Activated CD4-positive, CD25-positive, alpha-beta regulatory T cell (primary cell): ENCODE measurements around the gene FDX1.

ENCODE experiments used
- DNase-seq, 4 experiments: peaks; one replicate each; lab custom pipeline; 2025; lab: John Stamatoyannopoulos, UW

Gene FDX1

GRCh38 chr11:110467556-110467955 is 37.8 kb downstream of the FDX1 start:
- no peak for DNase-seq

- no peak for DNase-seq
These were observed 38.4 kb downstream of the FDX1 start for GRCh38 chr11:110468121-110468520.

GRCh38 chr11:110469127-110469526 is 39.4 kb downstream of the FDX1 start:
- DNase-seq: no peak

DNA sequence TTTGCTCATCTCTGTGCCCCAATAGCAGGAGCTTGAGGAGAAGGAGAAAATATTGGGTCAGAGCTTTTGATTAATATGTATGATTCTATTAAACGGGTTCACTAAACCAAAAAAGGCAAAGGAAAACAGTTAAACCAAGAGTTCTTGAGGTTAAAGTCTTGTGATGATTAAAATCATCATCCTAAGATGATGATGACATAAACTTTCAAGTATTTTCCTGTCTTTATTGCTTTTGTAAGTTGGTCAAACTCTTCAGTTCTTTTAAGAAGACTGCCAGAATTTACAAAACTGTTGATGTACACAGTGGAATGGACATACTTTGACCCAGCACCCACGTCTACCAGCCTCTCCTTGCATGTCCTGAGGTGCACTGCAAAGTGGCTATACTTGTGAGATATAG is 41.0 kb downstream of the FDX1 start:
- no peak for DNase-seq

DNA sequence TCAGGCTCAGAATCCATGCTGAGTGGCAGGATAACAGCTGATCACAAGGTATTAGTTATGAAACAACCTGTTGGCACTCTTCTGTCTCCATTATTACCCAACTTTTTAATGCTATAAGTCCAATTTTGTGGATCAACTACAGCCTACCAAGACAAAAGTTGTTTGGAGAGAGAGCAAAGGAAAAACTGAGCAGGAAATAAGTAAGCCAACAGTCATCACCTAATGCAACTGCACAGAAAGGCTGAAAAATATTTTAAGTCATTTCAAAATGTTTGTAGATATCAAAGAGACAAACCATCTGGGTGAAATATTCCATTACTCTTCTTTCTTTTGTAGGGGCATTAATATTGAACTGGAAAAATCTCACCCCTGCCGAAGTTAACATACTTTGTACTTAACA is 41.6 kb downstream of the FDX1 start:
- no peak for DNase-seq

DNA sequence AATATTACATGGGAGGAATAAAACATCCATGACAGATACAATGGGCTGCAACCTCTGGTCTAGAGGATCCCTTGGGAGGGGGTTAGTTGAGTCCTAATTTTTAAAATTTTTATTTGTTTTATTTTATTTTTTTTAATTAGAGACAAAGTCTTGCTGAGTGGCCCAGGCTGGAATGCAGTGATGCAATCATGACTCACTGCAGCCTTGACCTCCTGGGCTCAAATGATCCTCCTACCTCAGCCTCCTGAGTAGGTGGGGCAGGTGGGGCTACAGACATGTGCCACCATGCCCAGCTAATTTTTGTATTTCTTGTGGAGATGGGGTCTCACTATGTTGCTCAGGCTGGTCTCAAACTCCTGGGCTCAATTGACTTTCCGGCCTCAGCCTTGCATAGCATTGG is 43.1 kb downstream of the FDX1 start:
- no peak for DNase-seq

GRCh38 chr11:110473706-110474105 is 44.0 kb downstream of the FDX1 start:
- no peak for DNase-seq

GRCh38 chr11:110474578-110474977 is 44.8 kb downstream of the FDX1 start:
- no peak for DNase-seq

GRCh38 chr11:110475671-110476070 is 45.9 kb downstream of the FDX1 start:
- no peak for DNase-seq

DNA sequence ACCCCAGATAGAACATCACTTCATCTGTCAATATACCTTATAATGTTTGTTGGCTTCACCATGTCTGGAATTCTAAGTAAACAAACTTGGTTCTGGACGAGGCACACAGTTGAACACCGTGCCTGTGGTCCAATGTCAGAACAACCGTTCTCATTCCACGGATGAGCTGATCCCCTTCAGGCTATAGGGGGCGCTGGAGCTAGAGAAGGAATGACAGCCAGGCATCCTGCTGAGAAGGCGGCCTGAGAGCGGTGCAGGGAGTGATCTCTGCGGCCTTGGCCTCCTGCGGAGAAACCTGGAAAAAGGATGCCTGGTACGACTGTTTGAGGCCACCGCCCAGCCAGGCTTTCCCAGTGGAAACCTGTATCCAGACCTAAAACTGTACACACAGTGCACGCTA is 48.7 kb downstream of the FDX1 start:
- no peak for DNase-seq

GRCh38 chr11:110479108-110480101 is 49.7 kb downstream of the FDX1 start:
- DNase-seq: no peak

GRCh38 chr11:110481523-110481922 is 51.8 kb downstream of the FDX1 start:
- DNase-seq: no peak

- no peak for DNase-seq
These were observed 56.4 kb downstream of the FDX1 start for GRCh38 chr11:110486156-110486555.

- DNase-seq: no peak
These were observed 58.7 kb downstream of the FDX1 start for GRCh38 chr11:110488446-110488845.

DNA sequence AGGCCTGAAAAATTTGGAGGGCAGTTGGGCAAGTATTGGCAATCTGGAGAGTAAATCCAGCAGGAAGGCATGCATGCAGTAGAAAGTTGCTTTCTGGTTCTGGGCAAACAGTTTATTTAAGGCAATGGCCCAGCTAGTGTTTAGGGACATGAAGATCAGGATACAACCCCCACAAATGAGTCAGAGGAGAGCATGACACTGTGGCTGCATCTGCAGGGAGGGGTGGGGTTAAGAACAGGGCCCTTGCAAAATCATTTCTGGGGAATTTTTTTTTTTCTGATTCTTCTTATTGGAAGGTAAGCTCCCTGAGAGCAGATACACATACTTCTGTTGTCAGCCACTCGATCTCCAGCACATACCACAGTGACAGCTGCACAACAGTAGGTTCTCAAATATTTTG is 61.1 kb downstream of the FDX1 start:
- no peak for DNase-seq

GRCh38 chr11:110491577-110492320 is 62.0 kb downstream of the FDX1 start:
- no peak for DNase-seq

GRCh38 chr11:110492321-110492685 is 62.6 kb downstream of the FDX1 start:
- DNase-seq: no peak

DNA sequence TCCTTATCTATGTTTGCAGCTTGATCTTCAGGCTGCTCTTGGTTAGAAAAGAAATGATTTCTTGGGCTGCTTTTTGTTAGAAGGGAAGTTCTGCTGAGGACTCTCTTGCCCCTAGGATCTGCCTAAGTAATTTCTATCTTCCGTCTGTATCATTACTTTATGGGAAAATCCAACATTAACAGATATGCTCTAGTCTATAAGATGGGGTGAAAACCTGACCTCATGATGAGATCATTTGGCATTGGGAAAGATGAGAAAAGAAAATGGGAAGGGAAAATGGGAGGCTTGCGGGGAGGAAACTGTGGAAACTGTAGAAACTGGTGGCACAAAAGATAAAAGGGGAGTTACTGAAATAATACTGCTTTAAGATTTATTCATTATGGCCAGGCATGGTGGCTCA is 63.6 kb downstream of the FDX1 start:
- DNase-seq: no peak

- no peak for DNase-seq
These were observed 67.7 kb downstream of the FDX1 start for GRCh38 chr11:110497231-110497978.

- no peak for DNase-seq
These were observed 71.7 kb downstream of the FDX1 start for GRCh38 chr11:110501428-110501827.

GRCh38 chr11:110505528-110506284 is 76.0 kb downstream of the FDX1 start:
- no peak for DNase-seq

DNA sequence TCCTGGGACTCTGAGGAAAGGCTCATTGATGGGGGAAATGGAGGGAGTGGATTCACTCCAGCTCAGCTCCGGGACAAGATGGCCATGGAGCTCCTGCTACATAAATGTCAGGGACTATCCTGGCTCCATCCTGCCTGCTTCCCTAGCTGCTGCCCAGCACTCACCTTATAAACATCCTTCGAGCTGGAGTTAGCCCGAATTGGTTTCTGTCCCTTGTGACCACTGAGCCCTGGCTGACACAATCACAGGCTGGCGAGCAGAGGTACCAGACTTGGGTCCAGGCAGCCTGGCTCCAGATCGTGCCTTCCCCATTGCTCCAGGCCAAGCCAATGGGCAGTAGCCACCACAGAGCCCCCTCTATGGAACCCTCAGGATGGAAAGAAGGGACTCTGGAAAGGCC is 77.6 kb downstream of the FDX1 start:
- DNase-seq: no peak
